Endothelial cell (in vitro differentiated cells): ENCODE data around the gene CLCF1. TPM values are rescaled to one million over a fixed set of nuclear protein-coding genes. Genes with fewer than 3 reads are reported as not detected.
A peak's percentile ranks its signal among the peaks of the same experiment; 100 is the strongest.

Experiments used
- DNase-seq: peaks from one replicate; pipeline ENCODE4 v3.0.0; 2021; ENCODE audit warnings: low spot score
- H3K27ac Mint-ChIP-seq: one replicate; pipeline ENCODE4 v1.8.0; 2021; ENCODE audit warnings: mixed read lengths, inconsistent platforms; ENCODE audit not compliant: unreplicated experiment
- H3K27me3 Mint-ChIP-seq: one replicate; pipeline ENCODE4 v1.8.0; 2021; ENCODE audit warnings: mild to moderate bottlenecking, moderate library complexity, mixed read lengths, inconsistent platforms; ENCODE audit not compliant: unreplicated experiment
- H3K36me3 Mint-ChIP-seq: one replicate; pipeline ENCODE4 v1.8.0; 2021; ENCODE audit warnings: mild to moderate bottlenecking, low read depth, mixed read lengths, inconsistent platforms; ENCODE audit not compliant: unreplicated experiment
- H3K4me1 Mint-ChIP-seq: one replicate; pipeline ENCODE4 v1.8.0; 2021; ENCODE audit warnings: mild to moderate bottlenecking, mixed read lengths, inconsistent platforms; ENCODE audit not compliant: unreplicated experiment
- H3K4me3 Mint-ChIP-seq: one replicate; pipeline ENCODE4 v1.8.0; 2021; ENCODE audit warnings: mild to moderate bottlenecking, mixed read lengths, inconsistent platforms; ENCODE audit not compliant: unreplicated experiment
- H3K9me3 Mint-ChIP-seq: one replicate; pipeline ENCODE4 v1.8.0; 2021; ENCODE audit warnings: mixed read lengths, inconsistent platforms; ENCODE audit not compliant: unreplicated experiment
- CTCF ChIP-seq: fragments of 200-600 bp; sonication (generic); IDR thresholded peaks from one replicate; pipeline ENCODE4 v1.5.0; 2021; ENCODE audit warnings: antibody characterized with exemption; ENCODE audit not compliant: unreplicated experiment
- total RNA-seq: library from RNA; stranded (reverse); fragmentation: NEBNext Ultra II Directional; extraction: Animal tissue kit (Norgen Biotek cat#: 25700); gene quantifications from one replicate; pipeline ENCODE4 v1.2.1, GENCODE V29; 2021; ENCODE audit not compliant: unreplicated experiment

The CLCF1 gene
- total RNA-seq, 1 donor from 2014 or later: 12.6 TPM

- TF ChIP-seq CTCF: no peak
- no peak overlapping the region for H3K4me3 Mint-ChIP-seq
Measured at GRCh38 chr11:67387069-67387468, 13.7 kb upstream of the CLCF1 start.

GRCh38 chr11:67384851-67385366, 11.5 kb upstream of the CLCF1 start:
- Mint-ChIP-seq H3K27ac (no peak overlapping the region), H3K27me3 (peaks cover 16% of the 10 kb centered on the region), H3K9me3 (no peaks in the 10 kb centered on the region), H3K4me3 (no peak overlapping the region), H3K36me3 (no peaks in the 10 kb centered on the region), H3K4me1 (peaks cover 13% of the 10 kb centered on the region)
- no peak for DNase-seq
- no peak for TF ChIP-seq CTCF

More at GRCh38 chr11:67387069-67387468, 13.7 kb upstream of the CLCF1 start:
- Mint-ChIP-seq H3K36me3 (no peaks in the 10 kb centered on the region), H3K9me3 (no peaks in the 10 kb centered on the region), H3K27ac (no peak overlapping the region), H3K27me3 (peaks cover 14% of the 10 kb centered on the region), H3K4me1 (peaks cover 13% of the 10 kb centered on the region)
- no peak for DNase-seq

- no peaks in the 10 kb centered on the region for H3K36me3 Mint-ChIP-seq
Measured at GRCh38 chr11:67382276-67383136, 9.1 kb upstream of the CLCF1 start.

GRCh38 chr11:67381244-67381972, 8.0 kb upstream of the CLCF1 start:
- TF ChIP-seq CTCF: no peak
- H3K4me3 Mint-ChIP-seq: no peak overlapping the region
- no peak for DNase-seq
- H3K4me1 Mint-ChIP-seq: no peaks in the 10 kb centered on the region
- peaks cover 14% of the 10 kb centered on the region for H3K27me3 Mint-ChIP-seq
- H3K27ac Mint-ChIP-seq: no peak overlapping the region
- no peaks in the 10 kb centered on the region for H3K36me3 Mint-ChIP-seq
- H3K9me3 Mint-ChIP-seq: no peaks in the 10 kb centered on the region

More at GRCh38 chr11:67382276-67383136, 9.1 kb upstream of the CLCF1 start:
- TF ChIP-seq CTCF: peak; percentile 75
- DNase-seq: peak; percentile 88
- Mint-ChIP-seq H3K9me3 (no peaks in the 10 kb centered on the region), H3K27ac (peak overlapping the region; percentile 78), H3K27me3 (peaks cover 13% of the 10 kb centered on the region), H3K4me1 (peaks cover 4% of the 10 kb centered on the region), H3K4me3 (no peak overlapping the region)
